GM12878 (cell line): ENCODE measurements around the gene CPS1. TPM values are rescaled to one million over a fixed set of nuclear protein-coding genes. Genes with fewer than 3 reads are reported as not detected.

Source experiments
- ATAC-seq: fragments of 200-7000 bp; cut with Tn5 transposase; 3 replicates; pipeline ENCODE4 v1.9.1; 2020; ENCODE audit warnings: mild to moderate bottlenecking, moderate library complexity
- BruUV-seq: library from RNA; stranded (reverse); fragments of 400-500 nt; replicated peaks from 2 replicates; lab custom pipeline; 2021; lab: Mats Ljungman, UMichigan
- CTCF ChIA-PET: fragments of 300-600 bp; sonication (Branson Sonifier 250); formaldehyde crosslinking; extraction: SDS; loops from one replicate; lab custom pipeline; 2021; ENCODE audit warnings: inconsistent platforms; lab: Yijun Ruan, JAX
- POLR2A ChIA-PET: fragments of 350-600 bp; formaldehyde crosslinking; extraction: SDS; loops from one replicate; lab custom pipeline; 2021; ENCODE audit warnings: inconsistent platforms; lab: Charles Lee
- RAD21 ChIA-PET: fragments of 300-600 bp; sonication (Branson Sonifier 250); formaldehyde crosslinking; loops from one replicate; lab custom pipeline; 2023; ENCODE audit warnings: antibody characterized with exemption; ENCODE audit not compliant: unreplicated experiment; lab: Charles Lee
- SMC1A ChIA-PET: fragments of 300-600 bp; sonication (Branson Sonifier 250); formaldehyde crosslinking; loops from one replicate; lab custom pipeline; 2023; ENCODE audit not compliant: unreplicated experiment, uncharacterized antibody; lab: Charles Lee
- DNase-seq: peaks from one replicate; pipeline ENCODE4 v3.0.0-alpha.2; 2011; ENCODE audit warnings: low read depth, low spot score
- FAIRE-seq: peaks from 3 replicates; lab custom pipeline; 2011; peaks lifted over from hg19 to GRCh38; lab: Jason Lieb, UNC
- H2AFZ ChIP-seq: 2 replicates; pipeline ENCODE4 v1.6.0; 2011; ENCODE audit warnings: low read depth, low read length, control low read depth; ENCODE audit not compliant: control insufficient read depth
- H3K27ac ChIP-seq: 2 replicates; pipeline ENCODE4 v1.5.1; 2011; ENCODE audit warnings: control low read depth; ENCODE audit not compliant: control insufficient read depth, insufficient read depth
- H3K27me3 ChIP-seq, 2 experiments: replicated peaks in 1 of 2; 2 replicates each; pipeline versions ENCODE4 v1.6.0 to v1.6.1; 2011; ENCODE audit warnings: low read length in 1 of 2; ENCODE audit not compliant: control insufficient read depth in 2 of 2, insufficient read depth in 2 of 2
- H3K36me3 ChIP-seq, 2 experiments: 2 replicates each; pipeline ENCODE4 v1.5.1; 2011; ENCODE audit warnings: low read length in 1 of 2; ENCODE audit not compliant: control insufficient read depth in 2 of 2, insufficient read depth in 2 of 2
- H3K4me1 ChIP-seq: 2 replicates; pipeline ENCODE4 v1.6.1; 2011; ENCODE audit warnings: mild to moderate bottlenecking, low read length, moderate library complexity, mixed read lengths; ENCODE audit not compliant: control insufficient read depth, insufficient read depth
- H3K4me2 ChIP-seq: 2 replicates; pipeline ENCODE4 v1.6.0; 2011; ENCODE audit warnings: control low read depth; ENCODE audit not compliant: control insufficient read depth, insufficient read depth
- H3K4me3 ChIP-seq: fragments of 200-600 bp; sonication (generic); 2 replicates; pipeline ENCODE4 v1.5.1; 2016
- H3K79me2 ChIP-seq: 2 replicates; pipeline ENCODE4 v1.6.0; 2011; ENCODE audit warnings: low read length; ENCODE audit not compliant: control insufficient read depth, insufficient read depth
- H3K9ac ChIP-seq: 2 replicates; pipeline ENCODE4 v1.8.0; 2011; ENCODE audit warnings: low read length, control low read depth, mixed read lengths; ENCODE audit not compliant: control insufficient read depth, insufficient read depth
- H3K9me3 ChIP-seq: replicated peaks from 3 replicates; pipeline ENCODE4 v1.5.1; 2011; ENCODE audit warnings: mild to moderate bottlenecking, low read length; ENCODE audit not compliant: control insufficient read depth, insufficient read depth
- H4K20me1 ChIP-seq: 2 replicates; pipeline ENCODE4 v1.6.0; 2011; ENCODE audit not compliant: control insufficient read depth, insufficient read depth
- BMI1 ChIP-seq: fragments of 450-650 bp; IDR thresholded peaks from 2 replicates; pipeline ENCODE4 v1.6.1; 2016; ENCODE audit warnings: mild to moderate bottlenecking, moderate library complexity, borderline replicate concordance
- MTA2 ChIP-seq: fragments of 450-650 bp; IDR thresholded peaks from 2 replicates; pipeline ENCODE4 v1.6.1; 2016; ENCODE audit warnings: low read depth, mild to moderate bottlenecking, moderate library complexity
- NFXL1 ChIP-seq: fragments of 450-650 bp; IDR thresholded peaks from 2 replicates; pipeline ENCODE4 v1.6.1; 2017; ENCODE audit warnings: antibody characterized with exemption, mild to moderate bottlenecking, borderline replicate concordance
- NR2C1 ChIP-seq: fragments of 450-650 bp; IDR thresholded peaks from 2 replicates; pipeline ENCODE4 v1.6.1; 2017; ENCODE audit warnings: antibody characterized with exemption, mild to moderate bottlenecking, moderate library complexity
- RAD51 ChIP-seq: fragments of 450-650 bp; IDR thresholded peaks from 2 replicates; pipeline ENCODE4 v1.6.1; 2016; ENCODE audit warnings: moderate library complexity, mild to moderate bottlenecking, inconsistent platforms
- RCOR1 ChIP-seq: conservative IDR thresholded peaks from 2 replicates; pipeline ENCODE4 v1.6.1; 2012; ENCODE audit warnings: low read depth, low read length, improper control_type of control experiment
- SIN3A ChIP-seq: IDR thresholded peaks from 2 replicates; pipeline ENCODE4 v1.6.1; 2012; ENCODE audit warnings: low read depth, low read length, improper control_type of control experiment
- SMAD1 ChIP-seq: fragments of 450-650 bp; IDR thresholded peaks from 2 replicates; pipeline ENCODE4 v1.6.1; 2018; ENCODE audit warnings: mild to moderate bottlenecking, low read depth; ENCODE audit not compliant: partially characterized antibody
- TCF7 ChIP-seq: IDR thresholded peaks from 2 replicates; pipeline ENCODE4 v1.6.1; 2014; ENCODE audit warnings: antibody characterized with exemption, borderline replicate concordance
- WGBS: methylation state at CpG from one replicate; pipeline ENCODE4 v1.1.6; 2016; ENCODE audit warnings: low lambda C conversion rate; ENCODE audit not compliant: insufficient replicate concordance, insufficient coverage; ENCODE audit errors: missing lambda C conversion rate; 5-methylcytosine and 5-hydroxymethylcytosine counted together
- in situ Hi-C: fragments of 300-500 bp; cut with MboI; formaldehyde crosslinking; loops from 9 replicates; pipeline ENCODE4 v1.14.3; 2018; ENCODE audit warnings: mixed read lengths
- intact Hi-C: fragments of 100-400 bp; cut with micrococcal nuclease; formaldehyde crosslinking; loops from one replicate; pipeline ENCODE4 v1.14.2; 2022; ENCODE audit not compliant: unreplicated experiment
- polyA plus RNA-seq, 11 experiments: library from polyadenylated mRNA; depleted of rRNA in 4 of 11; unstranded in 6 of 11; stranded (reverse) in 5 of 11; fragments of >200 nt; fragmentation: Nextera tagmentation in 4 of 11; fragmentation: Illumina TruSeq in 1 of 11; extraction: Ambion mirVana in 4 of 11; extraction: Trizol in 1 of 11; gene quantifications; 1 replicate in 1 of 11; 2 replicates in 10 of 11; pipeline versions ENCODE4 v1.2.1 to v1.2.3, GENCODE V29; 2011 to 2016; ENCODE audit warnings: inconsistent platforms in 2 of 11, missing spikeins in 2 of 11, low read depth in 1 of 11
- total RNA-seq, 4 experiments: library from RNA; depleted of rRNA in 3 of 4; stranded (reverse); fragments of >200 nt in 3 of 4; fragmentation: Illumina TruSeq in 1 of 4; extraction: Trizol in 1 of 4; gene quantifications; 2 replicates each; pipeline versions ENCODE4 v1.2.1 to v1.2.3, GENCODE V29; 2013 to 2021
- TF ChIP-seq, protein P1 (sequence below): fragments of 450-650 bp; IDR thresholded peaks from 2 replicates; pipeline ENCODE4 v1.6.1; 2017; ENCODE audit warnings: mild to moderate bottlenecking, moderate library complexity
- TF ChIP-seq, protein P2 (sequence below): fragments of 450-650 bp; formaldehyde crosslinking; IDR thresholded peaks from 2 replicates; pipeline ENCODE4 v1.4.0; 2022; ENCODE audit warnings: mild to moderate bottlenecking, moderate library complexity

CPS1 gene
- total and polyA plus RNA-seq, 10 of the 15 experiments (the other 5 are each of a cell fraction or from before 2014, with no cell fraction given), result 0.20 to 4.6 (median 0.55) TPM

GRCh38 chr2:210515911-210516310, 40.5 kb upstream of the CPS1 start:
- intact Hi-C loops, result no loop called here
- CTCF ChIA-PET, result no interaction called here
- no peak overlapping the region for H3K27ac ChIP-seq

More at GRCh38 chr2:210515911-210516310, 40.5 kb upstream of the CPS1 start:
- no peaks in the 10 kb centered on the region for H3K36me3 ChIP-seq
- H3K79me2 ChIP-seq, result no peaks in the 10 kb centered on the region
- H3K4me3 ChIP-seq, result no peak overlapping the region
- DNase-seq (no peak), ATAC-seq (no peak), FAIRE-seq (no peak)
- no peaks in the 10 kb centered on the region for H3K9me3 ChIP-seq
- BruUV-seq, result no TSS peak
- RAD21 ChIA-PET, result no interaction called here
- in situ Hi-C loops, result no loop called here
- H3K9ac ChIP-seq, result no peak overlapping the region
- 2% methylated on average over 2 of the region's 2 CpGs for WGBS
- no peaks in the 10 kb centered on the region for H3K4me1 ChIP-seq
- no peak overlapping the region for H3K4me2 ChIP-seq
- TF ChIP-seq RCOR1, result no peak
- TF ChIP-seq RAD51, result no peak
- TF ChIP-seq, protein P1, sequence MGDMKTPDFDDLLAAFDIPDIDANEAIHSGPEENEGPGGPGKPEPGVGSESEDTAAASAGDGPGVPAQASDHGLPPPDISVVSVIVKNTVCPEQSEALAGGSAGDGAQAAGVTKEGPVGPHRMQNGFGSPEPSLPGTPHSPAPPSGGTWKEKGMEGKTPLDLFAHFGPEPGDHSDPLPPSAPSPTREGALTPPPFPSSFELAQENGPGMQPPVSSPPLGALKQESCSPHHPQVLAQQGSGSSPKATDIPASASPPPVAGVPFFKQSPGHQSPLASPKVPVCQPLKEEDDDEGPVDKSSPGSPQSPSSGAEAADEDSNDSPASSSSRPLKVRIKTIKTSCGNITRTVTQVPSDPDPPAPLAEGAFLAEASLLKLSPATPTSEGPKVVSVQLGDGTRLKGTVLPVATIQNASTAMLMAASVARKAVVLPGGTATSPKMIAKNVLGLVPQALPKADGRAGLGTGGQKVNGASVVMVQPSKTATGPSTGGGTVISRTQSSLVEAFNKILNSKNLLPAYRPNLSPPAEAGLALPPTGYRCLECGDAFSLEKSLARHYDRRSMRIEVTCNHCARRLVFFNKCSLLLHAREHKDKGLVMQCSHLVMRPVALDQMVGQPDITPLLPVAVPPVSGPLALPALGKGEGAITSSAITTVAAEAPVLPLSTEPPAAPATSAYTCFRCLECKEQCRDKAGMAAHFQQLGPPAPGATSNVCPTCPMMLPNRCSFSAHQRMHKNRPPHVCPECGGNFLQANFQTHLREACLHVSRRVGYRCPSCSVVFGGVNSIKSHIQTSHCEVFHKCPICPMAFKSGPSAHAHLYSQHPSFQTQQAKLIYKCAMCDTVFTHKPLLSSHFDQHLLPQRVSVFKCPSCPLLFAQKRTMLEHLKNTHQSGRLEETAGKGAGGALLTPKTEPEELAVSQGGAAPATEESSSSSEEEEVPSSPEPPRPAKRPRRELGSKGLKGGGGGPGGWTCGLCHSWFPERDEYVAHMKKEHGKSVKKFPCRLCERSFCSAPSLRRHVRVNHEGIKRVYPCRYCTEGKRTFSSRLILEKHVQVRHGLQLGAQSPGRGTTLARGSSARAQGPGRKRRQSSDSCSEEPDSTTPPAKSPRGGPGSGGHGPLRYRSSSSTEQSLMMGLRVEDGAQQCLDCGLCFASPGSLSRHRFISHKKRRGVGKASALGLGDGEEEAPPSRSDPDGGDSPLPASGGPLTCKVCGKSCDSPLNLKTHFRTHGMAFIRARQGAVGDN, result no peak
- TF ChIP-seq BMI1, result no peak
- no peak for TF ChIP-seq SMAD1
- TF ChIP-seq MTA2, result no peak
- TF ChIP-seq TCF7, result no peak
- TF ChIP-seq NR2C1, result no peak
- no peak for TF ChIP-seq SIN3A
- TF ChIP-seq, protein P2, sequence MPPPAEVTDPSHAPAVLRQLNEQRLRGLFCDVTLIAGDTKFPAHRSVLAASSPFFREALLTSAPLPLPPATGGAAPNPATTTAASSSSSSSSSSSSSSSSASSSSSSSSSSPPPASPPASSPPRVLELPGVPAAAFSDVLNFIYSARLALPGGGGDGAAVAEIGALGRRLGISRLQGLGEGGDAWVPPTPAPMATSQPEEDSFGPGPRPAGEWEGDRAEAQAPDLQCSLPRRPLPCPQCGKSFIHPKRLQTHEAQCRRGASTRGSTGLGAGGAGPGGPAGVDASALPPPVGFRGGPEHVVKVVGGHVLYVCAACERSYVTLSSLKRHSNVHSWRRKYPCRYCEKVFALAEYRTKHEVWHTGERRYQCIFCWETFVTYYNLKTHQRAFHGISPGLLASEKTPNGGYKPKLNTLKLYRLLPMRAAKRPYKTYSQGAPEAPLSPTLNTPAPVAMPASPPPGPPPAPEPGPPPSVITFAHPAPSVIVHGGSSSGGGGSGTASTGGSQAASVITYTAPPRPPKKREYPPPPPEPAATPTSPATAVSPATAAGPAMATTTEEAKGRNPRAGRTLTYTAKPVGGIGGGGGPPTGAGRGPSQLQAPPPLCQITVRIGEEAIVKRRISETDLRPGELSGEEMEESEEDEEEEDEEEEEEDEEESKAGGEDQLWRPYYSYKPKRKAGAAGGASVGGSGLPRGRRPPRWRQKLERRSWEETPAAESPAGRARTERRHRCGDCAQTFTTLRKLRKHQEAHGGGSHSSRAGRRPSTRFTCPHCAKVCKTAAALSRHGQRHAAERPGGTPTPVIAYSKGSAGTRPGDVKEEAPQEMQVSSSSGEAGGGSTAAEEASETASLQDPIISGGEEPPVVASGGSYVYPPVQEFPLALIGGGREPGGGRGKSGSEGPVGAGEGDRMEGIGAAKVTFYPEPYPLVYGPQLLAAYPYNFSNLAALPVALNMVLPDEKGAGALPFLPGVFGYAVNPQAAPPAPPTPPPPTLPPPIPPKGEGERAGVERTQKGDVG, result no peak
- TF ChIP-seq NFXL1, result no peak
- H2AFZ ChIP-seq, result no peak overlapping the region
- no peaks in the 10 kb centered on the region for H3K27me3 ChIP-seq
- SMC1A ChIA-PET, result interaction anchor here (0.6 to 1.8 kb wide), 3 partner anchors 9 to 17 kb away, joined by 4 to 6 read pairs (median 5); no protein-coding TSS in a partner anchor
- POLR2A ChIA-PET, result no interaction called here
- H4K20me1 ChIP-seq, result no peaks in the 10 kb centered on the region
